Activated CD4-positive, alpha-beta memory T cell treated with anti-CD3 and anti-CD28 coated beads for 36 hours (primary cell): Measurements from ENCODE around the gene BCAP31. TPM values are rescaled to one million over a fixed set of nuclear protein-coding genes. Genes with fewer than 3 reads are reported as not detected.

ENCODE experiments used
- CTCF ChIA-PET: fragments of 350-600 bp; sonication (Branson Sonifier 250); formaldehyde crosslinking; loops from one replicate; lab custom pipeline; 2021; ENCODE audit warnings: antibody characterized with exemption, inconsistent platforms; lab: Charles Lee
- POLR2A ChIA-PET: fragments of 350-600 bp; sonication (Branson Sonifier 250); formaldehyde crosslinking; loops from one replicate; lab custom pipeline; 2021; ENCODE audit warnings: antibody characterized with exemption; lab: Charles Lee
- DNase-seq: peaks from one replicate; pipeline ENCODE4 v3.0.0-alpha.2; 2020
- H3K27ac Mint-ChIP-seq: one replicate; pipeline ENCODE4 v1.8.0; 2021; ENCODE audit warnings: mixed read lengths
- H3K27me3 Mint-ChIP-seq: one replicate; pipeline ENCODE4 v1.8.0; 2021; ENCODE audit warnings: mixed read lengths
- H3K36me3 Mint-ChIP-seq: one replicate; pipeline ENCODE4 v1.8.0; 2021; ENCODE audit warnings: mixed read lengths
- H3K4me1 Mint-ChIP-seq: one replicate; pipeline ENCODE4 v1.8.0; 2021; ENCODE audit warnings: low read depth, mixed read lengths
- H3K4me3 Mint-ChIP-seq: one replicate; pipeline ENCODE4 v1.8.0; 2021; ENCODE audit warnings: mild to moderate bottlenecking, mixed read lengths
- H3K9me3 Mint-ChIP-seq: one replicate; pipeline ENCODE4 v1.8.0; 2021; ENCODE audit warnings: mixed read lengths
- intact Hi-C: fragments of 100-400 bp; cut with micrococcal nuclease; formaldehyde crosslinking; loops from one replicate; pipeline ENCODE4 v1.15.1; 2023
- total RNA-seq, 2 experiments: library from RNA; stranded (reverse); gene quantifications; one replicate each; pipeline ENCODE4 v1.2.3, GENCODE V29; 2021

Gene BCAP31
- total RNA-seq, 2 experiments from 2014 or later = 119 to 121 TPM

- ChIA-PET POLR2A (no interaction called here), CTCF (interaction anchor here (0.7 kb wide), 1 partner anchor 180 kb away, joined by 3 read pairs; no protein-coding TSS in a partner anchor)
- no peaks in the 10 kb centered on the region for H3K36me3 Mint-ChIP-seq
- H3K27me3 Mint-ChIP-seq = no peaks in the 10 kb centered on the region
- no peak overlapping the region for H3K4me3 Mint-ChIP-seq
- DNase-seq = no peak
- H3K4me1 Mint-ChIP-seq = peaks cover 9% of the 10 kb centered on the region
- H3K27ac Mint-ChIP-seq = no peak overlapping the region
- H3K9me3 Mint-ChIP-seq = no peaks in the 10 kb centered on the region
- intact Hi-C loops = no loop called here
Observed at GRCh38 chrX:153766871-153767673, 42.9 kb upstream of the BCAP31 start.

- POLR2A ChIA-PET = interaction anchor here (1.4 kb wide), 1 partner anchor 181 kb away, joined by 3 read pairs; no protein-coding TSS in a partner anchor
Observed at GRCh38 chrX:153766098-153766817, 42.1 kb upstream of the BCAP31 start.

DNA sequence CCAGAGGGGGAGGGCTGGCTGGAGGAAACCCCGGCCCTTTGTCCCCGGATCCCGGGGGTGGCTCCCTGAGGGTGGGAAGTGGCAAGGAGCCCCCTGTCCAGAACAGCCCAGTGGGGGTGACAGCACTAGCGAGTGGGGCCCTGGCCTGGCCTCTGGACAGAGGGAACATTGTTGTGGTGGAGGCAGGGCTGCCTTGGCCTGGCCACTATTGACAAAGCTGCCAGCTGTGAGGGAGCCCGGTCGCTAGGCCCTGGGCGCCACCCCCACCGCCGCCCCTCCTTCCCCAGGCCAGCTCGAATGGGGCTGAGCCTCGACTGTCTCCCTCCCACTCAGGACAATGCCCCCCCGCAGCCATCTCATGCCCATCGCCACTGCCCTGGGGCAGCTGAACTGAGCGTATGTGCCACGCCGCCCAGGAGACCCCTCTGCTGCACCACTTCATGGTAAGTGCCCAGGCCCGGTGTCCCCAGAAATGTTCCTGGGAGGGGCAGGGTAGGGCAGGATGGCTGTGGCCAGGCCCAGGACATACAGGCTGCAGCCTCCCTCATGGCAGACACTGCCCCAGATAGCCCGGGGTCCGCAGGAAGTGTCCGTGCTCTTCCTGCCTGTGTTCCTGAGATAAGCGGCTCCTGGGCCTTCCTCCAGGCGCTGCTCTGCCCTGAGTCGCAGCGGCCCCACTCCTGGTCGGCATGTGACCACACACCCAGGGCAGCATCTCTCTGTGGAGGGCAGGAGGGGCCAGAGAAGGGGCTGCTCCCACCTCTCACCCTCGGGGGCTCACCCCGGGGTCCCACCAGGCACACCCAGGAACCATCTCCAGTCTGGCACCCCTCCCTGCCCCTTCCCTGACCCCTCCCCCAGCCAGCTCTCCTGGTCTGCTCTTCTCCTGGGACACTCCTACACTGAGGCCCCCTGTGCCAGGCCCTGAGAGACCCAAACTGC is 41.2 kb upstream of the BCAP31 start:
- Mint-ChIP-seq H3K36me3 (no peaks in the 10 kb centered on the region), H3K27me3 (no peaks in the 10 kb centered on the region), H3K4me1 (peaks cover 9% of the 10 kb centered on the region), H3K4me3 (no peak overlapping the region), H3K9me3 (no peaks in the 10 kb centered on the region), H3K27ac (no peak overlapping the region)
- ChIA-PET POLR2A (interaction anchor here (1.4 kb wide), 1 partner anchor 181 kb away, joined by 3 read pairs; no protein-coding TSS in a partner anchor), CTCF (interaction anchor here (0.5 to 1.1 kb wide), 2 partner anchors 29 to 160 kb away, joined by 3 to 6 read pairs; partner anchors contain the start of genes IDH3G and SSR4)
- no peak for DNase-seq
- intact Hi-C loops = no loop called here

More at GRCh38 chrX:153766098-153766817, 42.1 kb upstream of the BCAP31 start:
- CTCF ChIA-PET = interaction anchor here (0.5 to 0.7 kb wide), 2 partner anchors 28 to 180 kb away, joined by 3 read pairs; partner anchors contain the start of genes IDH3G and SSR4
- Mint-ChIP-seq H3K4me3 (no peak overlapping the region), H3K9me3 (no peaks in the 10 kb centered on the region), H3K27ac (no peak overlapping the region), H3K36me3 (no peaks in the 10 kb centered on the region), H3K4me1 (peaks cover 9% of the 10 kb centered on the region), H3K27me3 (no peaks in the 10 kb centered on the region)
- peak; percentile 44 for DNase-seq
- intact Hi-C loops = no loop called here

GRCh38 chrX:153764786-153765137 is 40.6 kb upstream of the BCAP31 start:
- peaks cover 9% of the 10 kb centered on the region for H3K4me1 Mint-ChIP-seq
- DNase-seq = no peak
- ChIA-PET POLR2A (interaction anchor here (1.4 kb wide), 1 partner anchor 182 kb away, joined by 3 read pairs; no protein-coding TSS in a partner anchor), CTCF (interaction anchor here (0.7 to 2.1 kb wide), 3 partner anchors 160 to 203 kb away, joined by 3 to 24 read pairs (median 6); no protein-coding TSS in a partner anchor)
- no peak overlapping the region for H3K4me3 Mint-ChIP-seq
- intact Hi-C loops = loop anchor here (1.0 kb wide), 2 partner anchors 120 to 183 kb away; no protein-coding TSS in a partner anchor
- no peaks in the 10 kb centered on the region for H3K9me3 Mint-ChIP-seq
- no peaks in the 10 kb centered on the region for H3K36me3 Mint-ChIP-seq
- H3K27ac Mint-ChIP-seq = no peak overlapping the region
- no peaks in the 10 kb centered on the region for H3K27me3 Mint-ChIP-seq

GRCh38 chrX:153763989-153764755 is 40.0 kb upstream of the BCAP31 start, which contains the start of gene PLXNB3:
PLXNB3 (plus strand) TSS chrX:153764249; CDS start chrX:153765536, 1,287 bp downstream.
- no peaks in the 10 kb centered on the region for H3K9me3 Mint-ChIP-seq
- intact Hi-C loops = loop anchor here (1.0 kb wide), 2 partner anchors 120 to 183 kb away; no protein-coding TSS in a partner anchor
- no peak within 1 kb of the TSS for H3K27ac Mint-ChIP-seq
- POLR2A ChIA-PET = no interaction called here
- no peaks in the 10 kb centered on the region for H3K36me3 Mint-ChIP-seq
- no peak within 1 kb of the TSS for H3K4me3 Mint-ChIP-seq
- CTCF ChIA-PET = interaction anchor here (0.7 to 2.1 kb wide), 6 partner anchors 125 to 302 kb away, joined by 3 to 24 read pairs (median 4); no protein-coding TSS in a partner anchor
- peak; percentile 84 for DNase-seq
- no peaks in the 10 kb centered on the region for H3K27me3 Mint-ChIP-seq
- H3K4me1 Mint-ChIP-seq = peaks cover 9% of the 10 kb centered on the region

DNA sequence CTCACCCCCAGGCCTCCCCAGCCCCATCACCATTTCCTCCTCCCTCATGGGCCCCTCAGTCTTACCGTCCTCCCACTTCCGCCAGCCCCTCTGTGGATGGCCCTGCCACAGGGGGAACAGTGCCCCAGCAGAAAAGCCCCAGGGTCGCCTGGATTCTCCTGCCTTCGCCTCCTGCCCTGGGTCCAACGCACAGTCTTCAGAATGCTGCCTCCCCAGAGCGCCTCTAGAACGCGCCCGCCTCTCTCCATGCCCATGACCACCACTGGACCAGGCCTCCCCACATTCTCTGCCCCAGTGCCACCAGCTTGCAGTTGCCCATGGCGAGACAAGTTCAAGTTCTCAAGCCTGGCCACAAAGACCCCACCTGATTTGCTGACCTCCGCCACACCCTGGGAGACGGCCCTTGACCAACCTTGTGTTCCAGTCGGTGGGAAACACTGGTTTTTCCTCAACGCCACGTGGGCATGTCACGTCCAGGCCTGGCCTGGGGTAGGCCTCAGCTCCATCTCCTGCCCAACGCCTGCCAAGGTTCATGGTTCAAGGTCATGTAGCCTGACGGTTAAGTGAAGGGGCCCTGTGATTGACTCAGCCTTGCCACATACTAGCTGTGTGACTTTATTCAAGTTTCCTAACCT is 39.2 kb upstream of the BCAP31 start:
- peaks cover 9% of the 10 kb centered on the region for H3K4me1 Mint-ChIP-seq

GRCh38 chrX:153762626-153763173 is 38.5 kb upstream of the BCAP31 start:
- Mint-ChIP-seq H3K4me1 (peaks cover 9% of the 10 kb centered on the region), H3K27me3 (no peaks in the 10 kb centered on the region), H3K4me3 (no peak overlapping the region), H3K9me3 (no peaks in the 10 kb centered on the region), H3K36me3 (no peaks in the 10 kb centered on the region), H3K27ac (no peak overlapping the region)
- no peak for DNase-seq
- intact Hi-C loops = no loop called here
- ChIA-PET POLR2A (no interaction called here), CTCF (interaction anchor here (1.0 to 2.1 kb wide), 5 partner anchors 27 to 191 kb away, joined by 3 to 24 read pairs (median 3); partner anchors contain the start of genes IDH3G and SSR4)

More for the DNA sequence above, 39.2 kb upstream of the BCAP31 start:
- Mint-ChIP-seq H3K27me3 (no peaks in the 10 kb centered on the region), H3K27ac (no peak overlapping the region), H3K36me3 (no peaks in the 10 kb centered on the region), H3K9me3 (no peaks in the 10 kb centered on the region), H3K4me3 (no peak overlapping the region)
- intact Hi-C loops = no loop called here
- no peak for DNase-seq
- ChIA-PET CTCF (interaction anchor here (1.0 to 2.1 kb wide), 7 partner anchors 28 to 303 kb away, joined by 3 to 24 read pairs (median 3); partner anchors contain the start of genes IDH3G and SSR4), POLR2A (no interaction called here)

- ChIA-PET POLR2A (no interaction called here), CTCF (no interaction called here)
- Mint-ChIP-seq H3K4me3 (no peak overlapping the region), H3K9me3 (no peaks in the 10 kb centered on the region), H3K36me3 (no peaks in the 10 kb centered on the region), H3K27ac (no peak overlapping the region), H3K27me3 (no peaks in the 10 kb centered on the region), H3K4me1 (peaks cover 9% of the 10 kb centered on the region)
- DNase-seq = no peak
- intact Hi-C loops = no loop called here
Observed at GRCh38 chrX:153761863-153762262, 37.7 kb upstream of the BCAP31 start.

- ChIA-PET POLR2A (interaction anchor here (0.6 kb wide), 1 partner anchor 190 kb away, joined by 3 read pairs; no protein-coding TSS in a partner anchor), CTCF (no interaction called here)
- no peaks in the 10 kb centered on the region for H3K9me3 Mint-ChIP-seq
- H3K4me3 Mint-ChIP-seq = no peak overlapping the region
- no peaks in the 10 kb centered on the region for H3K4me1 Mint-ChIP-seq
- no peak for DNase-seq
- no peaks in the 10 kb centered on the region for H3K36me3 Mint-ChIP-seq
- no peaks in the 10 kb centered on the region for H3K27me3 Mint-ChIP-seq
- H3K27ac Mint-ChIP-seq = no peak overlapping the region
- intact Hi-C loops = no loop called here
Observed at GRCh38 chrX:153755136-153755535, 30.9 kb upstream of the BCAP31 start.
